Kasumi-1 (cell line): ENCODE data around the gene ZNF619.
"Not testable (repeated sequence)": the region's sequence is repeated elsewhere in the genome, so short reads cannot be mapped to it uniquely, and the experiment has no call there.

ENCODE experiments used
- DNase-seq, 2 experiments: peaks; one replicate each; lab custom pipeline; 2025; lab: John Stamatoyannopoulos, UW

Gene ZNF619

DNA sequence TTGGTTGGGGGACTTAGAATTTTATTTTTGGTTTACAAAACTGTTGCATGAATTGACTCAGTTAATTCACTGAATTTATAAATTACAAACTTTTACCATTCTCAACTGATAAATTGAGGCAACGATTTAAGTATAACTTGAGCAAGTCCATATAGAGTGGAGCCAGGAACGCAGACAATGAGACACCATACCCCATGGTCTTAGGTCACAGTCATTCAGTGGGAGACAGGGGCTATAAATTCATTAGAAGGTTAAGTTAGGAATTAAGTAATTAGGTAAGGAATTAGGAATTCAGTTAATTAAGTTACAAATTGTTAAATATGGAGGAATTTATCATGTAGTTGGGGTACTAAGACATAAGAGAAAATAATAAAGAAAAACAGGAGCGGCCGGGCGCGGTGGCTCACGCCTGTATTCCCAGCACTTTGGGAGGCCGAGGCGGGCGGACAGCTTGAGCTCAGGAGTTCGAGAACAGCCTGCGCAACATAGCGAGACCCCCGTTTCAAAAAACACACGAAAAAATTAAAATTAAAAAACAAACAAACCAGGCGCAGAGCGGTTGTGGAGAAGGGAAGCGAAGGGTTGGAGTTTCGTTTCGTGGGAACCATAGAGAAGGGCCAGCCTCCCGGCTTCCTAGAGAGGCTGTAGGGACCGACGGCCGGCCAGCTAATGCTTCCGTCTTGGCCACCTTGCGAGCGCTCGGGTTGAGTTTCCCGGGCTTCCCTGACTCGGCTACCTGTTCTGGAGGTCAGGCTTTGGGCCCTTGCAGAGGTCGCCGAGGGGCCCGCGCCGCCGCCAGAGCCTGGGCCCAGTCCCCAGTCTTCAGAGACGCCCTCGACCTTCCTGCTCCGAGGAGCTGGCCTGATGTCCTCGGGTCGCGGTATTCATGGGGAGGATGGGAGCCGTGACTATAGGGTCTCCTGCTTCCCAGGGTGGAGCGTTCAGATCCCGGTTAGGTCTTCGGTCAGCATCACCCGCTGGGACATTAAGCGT is at the start of gene ZNF619:
ZNF619 (plus strand) TSS at position 645 of the 993 bp plus-strand sequence. CDS start 858 bp downstream, outside the sequence.
- DNase-seq, result peak; percentile 66 to 67

DNA sequence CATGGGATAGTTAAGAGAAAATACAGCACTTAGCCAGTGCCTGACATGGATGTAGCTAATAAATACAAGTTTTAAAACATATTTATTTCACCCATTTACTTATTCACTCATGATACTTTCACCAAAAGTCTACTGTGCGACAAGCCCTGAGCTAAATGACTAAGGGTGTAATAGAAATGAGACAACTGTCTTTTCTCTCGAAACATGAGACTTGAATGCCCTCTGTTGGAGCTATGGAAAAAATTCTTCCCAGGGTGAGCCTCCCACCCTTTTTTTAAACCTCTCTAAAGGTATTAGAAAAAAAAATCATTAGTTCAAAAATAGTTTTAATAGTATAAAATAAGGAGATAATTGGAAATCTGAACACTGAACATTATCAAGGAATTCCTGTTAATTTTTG is 44.1 kb upstream of the ZNF619 start:
- no peak for DNase-seq

GRCh38 chr3:40437889-40438288 is 39.0 kb upstream of the ZNF619 start:
- peak in 1 of 2 experiments; percentile 15 for DNase-seq

DNA sequence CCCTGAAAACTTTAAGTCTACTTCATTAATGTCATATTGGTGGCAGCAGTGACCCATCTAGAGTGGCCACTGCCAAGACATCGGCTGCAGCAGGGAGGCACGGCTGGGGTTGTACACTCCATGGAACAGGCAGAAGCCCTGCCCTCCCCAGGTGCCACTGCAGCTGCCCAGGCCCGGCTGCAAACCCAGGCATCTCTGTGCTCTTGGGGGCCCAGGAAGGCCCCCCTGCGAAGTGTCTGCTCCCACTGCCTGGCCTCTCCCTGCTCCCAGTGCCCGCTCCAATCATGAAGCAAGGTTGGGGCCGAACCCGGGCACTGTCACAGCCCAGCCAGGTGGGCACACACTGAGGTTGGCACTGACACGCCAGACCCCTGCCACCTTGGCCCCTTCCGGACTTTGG is 31.9 kb upstream of the ZNF619 start:
- DNase-seq, result no peak

DNA sequence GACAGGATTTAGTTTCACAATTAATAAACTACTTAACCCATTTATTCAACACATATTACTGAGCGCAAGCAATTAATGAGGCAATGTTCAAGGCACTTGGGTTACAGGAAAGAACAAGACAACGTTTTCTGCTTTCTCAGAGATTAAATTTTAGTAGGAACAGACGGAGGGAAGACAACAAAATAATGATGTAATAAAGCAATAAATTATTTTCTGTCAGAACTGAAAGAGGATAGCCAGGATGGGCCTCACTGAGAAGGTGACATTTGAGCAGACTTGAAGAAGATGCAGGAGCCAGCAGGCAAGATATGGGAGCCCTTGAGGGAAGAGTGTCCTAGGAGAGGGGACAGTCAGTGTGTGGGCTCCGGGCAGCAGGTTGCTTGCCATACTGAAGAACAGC is 31.0 kb upstream of the ZNF619 start:
- no peak for DNase-seq

DNA sequence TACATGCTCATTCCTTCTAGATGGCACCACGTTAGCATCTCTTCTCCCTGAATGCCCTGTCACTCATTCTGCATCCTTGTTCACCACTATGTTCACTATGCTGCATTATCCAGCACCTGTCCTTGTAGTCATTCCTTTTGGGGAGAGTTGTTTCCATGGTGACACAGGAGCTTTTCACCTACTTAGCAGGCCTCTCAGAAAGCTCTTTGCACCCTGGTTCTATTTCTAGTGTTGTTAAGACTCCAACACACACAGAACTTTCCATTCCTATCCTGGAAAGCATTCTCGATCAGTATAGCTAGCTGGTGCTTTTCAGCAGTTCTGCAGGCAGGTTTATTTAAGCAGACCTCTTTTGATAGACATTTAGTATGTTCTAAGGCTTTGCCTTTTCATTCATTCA is 26.5 kb upstream of the ZNF619 start:
- no peak for DNase-seq

DNA sequence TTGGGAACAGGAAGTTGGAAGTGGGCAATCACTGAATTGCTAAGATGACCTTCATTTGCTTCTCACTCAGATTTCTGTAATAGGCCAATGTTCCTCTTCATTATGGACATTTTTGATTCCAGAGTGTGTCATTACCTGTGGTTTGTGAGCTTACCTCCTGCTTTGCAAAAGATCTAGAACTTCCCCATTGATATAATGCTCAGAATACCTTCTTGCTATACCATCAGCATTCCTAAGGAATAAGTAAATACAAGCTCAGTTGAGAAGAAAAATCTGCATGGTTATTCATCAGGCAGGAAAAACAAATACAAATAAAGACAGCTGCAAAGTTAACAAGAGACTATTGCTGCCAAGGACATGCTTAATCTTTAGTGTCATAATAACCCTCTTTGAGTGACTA is 25.4 kb upstream of the ZNF619 start:
- no peak for DNase-seq

- no peak for DNase-seq
These were observed 24.9 kb upstream of the ZNF619 start for GRCh38 chr3:40452057-40452456.

GRCh38 chr3:40452562-40452875 is 24.4 kb upstream of the ZNF619 start:
- DNase-seq, result no peak

GRCh38 chr3:40452876-40453730 is 23.8 kb upstream of the ZNF619 start:
- DNase-seq, result peak; percentile 99

- no peak for DNase-seq
These were observed 23.0 kb upstream of the ZNF619 start for GRCh38 chr3:40453933-40454332.

DNA sequence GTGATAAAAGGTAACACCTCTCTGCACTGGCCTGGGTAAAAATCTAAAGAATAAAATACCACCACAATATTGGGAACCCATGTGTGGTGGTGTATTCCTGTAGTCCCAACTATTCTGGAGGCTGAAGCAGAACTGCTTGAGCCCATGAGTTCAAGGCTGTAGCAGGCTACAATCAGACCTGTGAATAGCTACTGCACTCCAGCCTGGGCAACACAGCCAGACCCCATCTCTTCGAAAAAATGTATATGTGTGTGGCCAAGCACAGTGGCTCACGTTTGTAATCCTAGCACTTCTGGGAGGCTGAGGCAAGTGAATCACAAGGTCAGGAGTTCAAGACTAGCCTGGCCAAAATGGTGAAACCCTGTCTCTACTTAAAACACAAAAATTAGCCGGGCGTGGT is 21.6 kb upstream of the ZNF619 start:
- no peak for DNase-seq

- no peak for DNase-seq
These were observed 20.5 kb upstream of the ZNF619 start for GRCh38 chr3:40456279-40456939.

DNA sequence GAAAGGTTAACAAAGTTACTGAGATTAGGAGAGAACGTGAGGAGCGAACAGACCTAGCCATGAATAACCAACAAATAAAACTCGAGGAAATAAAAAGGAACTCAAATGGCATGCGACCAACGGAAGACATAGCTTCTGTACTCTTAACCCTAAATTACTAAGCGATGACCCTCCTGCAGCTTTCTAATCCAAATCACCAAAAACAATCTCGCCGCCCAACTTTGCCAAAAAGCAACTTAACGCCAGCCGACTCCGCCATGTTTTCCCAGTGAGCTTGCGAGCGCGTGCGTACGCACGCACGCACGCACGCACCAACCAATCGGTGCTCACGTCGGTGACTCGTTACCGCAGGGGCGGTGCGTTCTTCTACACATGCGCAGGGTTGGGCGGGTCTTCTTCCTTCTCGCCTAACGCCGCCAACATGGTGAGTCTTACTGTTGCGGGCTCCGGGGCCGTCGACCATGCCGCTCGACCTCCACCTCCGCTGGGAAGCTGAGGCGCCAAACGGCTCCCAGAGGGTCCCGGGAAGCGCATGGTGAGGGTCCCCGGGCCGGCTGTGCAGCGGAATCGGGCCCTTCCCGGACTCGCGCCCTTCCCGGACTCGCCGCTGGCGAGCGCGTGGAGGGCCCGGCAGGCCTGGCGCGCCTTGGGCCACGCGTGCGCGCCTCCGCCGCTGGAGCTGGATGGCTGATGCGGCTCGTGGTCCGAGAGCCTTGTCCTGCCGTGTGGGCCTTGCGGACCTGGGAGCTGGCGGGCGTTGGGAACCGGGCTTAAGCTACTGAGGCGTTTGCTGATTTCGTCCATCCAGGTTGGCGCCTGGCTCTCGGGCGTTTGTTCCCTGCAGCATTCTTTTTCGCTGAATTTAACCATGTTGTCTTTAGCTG is 19.7 kb upstream of the ZNF619 start, which contains the start of gene RPL14:
RPL14 (plus strand) TSS at position 400 of the 884 bp plus-strand sequence; CDS start at position 533, 133 bp downstream.
- peak; percentile 93 for DNase-seq

DNA sequence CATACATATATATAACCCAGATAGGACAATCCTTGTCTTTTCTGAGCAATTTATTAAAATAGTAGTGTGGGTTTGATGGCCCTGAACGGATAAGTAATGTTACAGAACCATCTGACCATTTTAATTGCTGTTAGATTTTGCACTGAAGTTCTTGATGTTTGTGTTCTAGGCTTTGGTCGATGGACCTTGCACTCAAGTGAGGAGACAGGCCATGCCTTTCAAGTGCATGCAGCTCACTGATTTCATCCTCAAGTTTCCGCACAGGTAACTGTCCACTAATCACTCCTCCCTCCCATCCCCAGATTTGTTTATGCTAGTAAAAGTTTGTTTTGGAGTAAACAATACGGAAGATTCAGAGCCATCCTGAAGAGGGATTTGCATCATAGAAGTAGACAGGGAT is 18.4 kb upstream of the ZNF619 start:
- DNase-seq, result no peak

DNA sequence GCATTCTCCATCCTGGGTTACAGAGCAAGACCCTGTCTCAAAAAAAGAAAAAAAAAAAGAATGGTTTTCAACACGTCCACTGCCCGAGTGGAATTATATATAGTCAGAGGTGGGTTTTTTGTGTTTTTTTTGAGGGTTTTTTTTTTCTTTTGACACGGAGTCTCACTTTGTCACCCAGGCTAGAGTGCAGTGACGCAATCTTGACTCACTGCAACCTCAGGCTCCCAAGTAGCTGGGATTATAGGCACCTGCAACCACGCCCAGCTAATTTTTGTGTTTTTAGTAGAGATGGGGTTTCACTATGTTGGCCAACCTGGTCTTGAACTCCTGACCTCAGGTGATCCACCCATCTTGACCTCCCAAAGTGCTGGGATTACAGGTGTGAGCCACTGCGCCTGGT is 16.4 kb upstream of the ZNF619 start:
- not testable (repeated sequence) for DNase-seq

- no peak for DNase-seq
These were observed 15.8 kb upstream of the ZNF619 start for GRCh38 chr3:40461161-40461560.

- not testable (repeated sequence) for DNase-seq
These were observed 14.1 kb upstream of the ZNF619 start for GRCh38 chr3:40462838-40463237.

- DNase-seq, result no peak
These were observed 13.3 kb upstream of the ZNF619 start for GRCh38 chr3:40463579-40463978.

DNA sequence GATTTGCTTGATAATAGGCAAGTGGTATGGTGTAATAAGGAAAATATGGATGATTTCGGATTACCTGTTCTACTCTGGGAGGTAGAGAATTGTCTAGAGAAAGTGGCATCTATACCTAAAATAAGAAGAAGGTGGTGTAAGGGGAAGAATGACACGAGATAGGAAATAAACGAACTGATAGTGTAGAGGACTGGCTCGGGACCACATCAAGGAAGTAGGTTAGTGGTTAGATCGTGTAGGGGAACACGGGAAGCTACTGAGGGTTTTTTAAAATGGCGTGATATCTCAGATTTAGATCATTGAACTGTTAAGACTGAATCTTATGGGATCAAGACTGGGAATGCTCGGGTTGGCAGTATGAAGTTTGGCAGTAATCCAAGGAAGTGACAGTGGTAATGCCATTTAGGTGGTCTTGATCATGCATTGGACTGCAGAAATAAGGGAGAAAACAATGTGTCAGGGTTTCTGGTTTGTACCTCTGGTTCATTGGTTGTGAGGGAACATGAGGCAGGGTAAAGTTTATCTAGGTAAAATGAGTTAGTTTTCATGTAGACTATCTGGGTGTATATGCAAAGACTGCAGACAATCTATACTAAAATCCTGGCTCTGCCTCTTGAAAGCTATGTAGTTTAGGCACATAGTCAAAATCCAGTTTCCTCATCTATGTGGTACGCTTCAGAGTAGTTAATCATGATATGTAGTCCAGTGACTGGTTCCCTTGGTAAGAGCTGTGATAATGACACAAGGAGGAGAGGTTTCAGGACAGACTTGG is 12.4 kb upstream of the ZNF619 start:
- DNase-seq, result peak in 1 of 2 experiments; percentile 8

GRCh38 chr3:40465111-40465407 is 11.9 kb upstream of the ZNF619 start:
- DNase-seq, result no peak
